ENCODE measurements around the gene TRPM2. TPM values are rescaled to one million over a fixed set of nuclear protein-coding genes. Genes with fewer than 3 reads are reported as not detected.

TRPM2 gene
- total and polyA plus RNA-seq, 10 of the 15 experiments (the other 5 are each of a cell fraction or from before 2014, with no cell fraction given), result 0.03 to 9.1 (median 2.6) TPM

DNA sequence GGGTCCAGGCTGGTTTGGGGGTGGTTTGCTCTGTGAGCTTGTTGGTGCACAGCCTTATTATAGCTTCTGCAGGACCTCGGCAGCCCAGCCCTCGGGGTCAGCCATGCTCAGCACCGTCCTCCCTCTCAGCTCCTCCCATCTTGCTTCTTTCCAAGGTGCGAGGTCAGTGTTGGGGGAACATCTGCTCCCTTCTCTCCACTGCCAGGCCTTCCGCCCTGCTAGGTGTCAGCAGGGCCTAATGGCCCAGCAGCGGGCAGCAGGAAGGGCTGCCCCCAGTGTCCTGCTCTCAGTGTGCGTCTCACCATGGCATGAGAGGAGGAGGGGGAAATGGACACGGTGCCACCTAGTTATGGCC is 65.4 kb downstream of the TRPM2 start:
- RAD21 ChIA-PET (ENCODE audit: unreplicated experiment), result no interaction called here
- in situ Hi-C loops (cut with MboI), result no loop called here
- FAIRE-seq (no peak), DNase-seq (ENCODE audit: low read depth, low spot score) (no peak), ATAC-seq (no peak)
- no peak overlapping the region for H3K4me2 ChIP-seq (ENCODE audit: control insufficient read depth, insufficient read depth)
- POLR2A ChIA-PET, result no interaction called here
- no peak overlapping the region for H3K9ac ChIP-seq (ENCODE audit: control insufficient read depth, insufficient read depth, low read length)
- H3K36me3 ChIP-seq (ENCODE audit: control insufficient read depth in 2 of 2, insufficient read depth in 2 of 2, low read length in 1 of 2), result no peaks in the 10 kb centered on the region; a peak in 1 of 4 replicates
- no peak overlapping the region for H3K27ac ChIP-seq (ENCODE audit: control insufficient read depth, insufficient read depth)
- H3K27me3 ChIP-seq (replicated peaks in 1 of 2; ENCODE audit: control insufficient read depth in 2 of 2, insufficient read depth in 2 of 2, low read length in 1 of 2), result no peaks in the 10 kb centered on the region
- no peaks in the 10 kb centered on the region for H3K79me2 ChIP-seq (ENCODE audit: control insufficient read depth, insufficient read depth, low read length)
- no peak for TF ChIP-seq ZSCAN29 (IDR thresholded peaks at IDR 0.05)
- no peak for TF ChIP-seq CBX3 (IDR thresholded peaks at IDR 0.05; ENCODE audit: borderline replicate concordance, low read depth)
- TF ChIP-seq TARDBP (IDR thresholded peaks at IDR 0.05; ENCODE audit: borderline replicate concordance), result no peak
- no peak for TF ChIP-seq RB1 (IDR thresholded peaks at IDR 0.05; ENCODE audit: borderline replicate concordance)
- CTCF ChIA-PET, result no interaction called here
- no TSS peak for BruUV-seq (replicated peaks)
- H4K20me1 ChIP-seq (ENCODE audit: control insufficient read depth, insufficient read depth), result no peaks in the 10 kb centered on the region
- no peak overlapping the region for H2AFZ ChIP-seq (ENCODE audit: control insufficient read depth, low read depth, low read length)
- H3K4me1 ChIP-seq (ENCODE audit: control insufficient read depth, insufficient read depth, low read length), result no peaks in the 10 kb centered on the region; the same call in 1 of the 2 replicates
- H3K4me3 ChIP-seq, result no peak overlapping the region
- intact Hi-C loops (cut with micrococcal nuclease; ENCODE audit: unreplicated experiment), result no loop called here
- SMC1A ChIA-PET (ENCODE audit: uncharacterized antibody, unreplicated experiment), result no interaction called here
- no peaks in the 10 kb centered on the region; the same call in 2 of the 3 replicates for H3K9me3 ChIP-seq (replicated peaks; ENCODE audit: control insufficient read depth, insufficient read depth, low read length)
- whole genome bisulfite sequencing (ENCODE audit: insufficient coverage, insufficient replicate concordance, low lambda C conversion rate, missing lambda C conversion rate), result 59% methylated on average over 8 of the region's 8 CpGs

DNA sequence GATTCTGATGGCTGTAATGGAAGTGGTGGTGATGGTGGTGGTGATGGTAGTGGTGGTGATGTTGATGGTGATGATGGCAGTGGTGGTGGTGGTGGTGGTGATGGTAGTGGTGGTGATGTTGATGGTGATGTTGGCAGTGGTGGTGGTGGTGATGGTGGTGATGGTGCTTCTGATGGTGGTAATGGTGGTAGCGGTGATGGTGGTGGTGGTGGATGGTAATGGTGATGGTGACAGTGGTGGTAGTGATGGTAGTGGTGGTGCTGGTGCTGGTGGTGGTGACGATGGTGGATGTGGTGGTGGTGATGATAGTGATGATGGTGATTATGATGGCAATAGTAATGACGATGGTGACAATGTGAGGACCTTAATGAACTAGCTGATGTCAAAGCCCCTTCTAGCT is 66.3 kb downstream of the TRPM2 start:
- ChIA-PET SMC1A (ENCODE audit: uncharacterized antibody, unreplicated experiment) (no interaction called here), RAD21 (ENCODE audit: unreplicated experiment) (no interaction called here), CTCF (no interaction called here), POLR2A (no interaction called here)
- in situ Hi-C loops (cut with MboI), result loop anchor here (5.0 kb wide), 1 partner anchor 47 kb away; no protein-coding TSS in a partner anchor
- FAIRE-seq (peak; percentile 89), DNase-seq (ENCODE audit: low read depth, low spot score) (no peak), ATAC-seq (no peak)
- Histone ChIP-seq H3K36me3 (ENCODE audit: control insufficient read depth in 2 of 2, insufficient read depth in 2 of 2, low read length in 1 of 2) (no peaks in the 10 kb centered on the region; a peak in 1 of 4 replicates), H2AFZ (ENCODE audit: control insufficient read depth, low read depth, low read length) (no peak overlapping the region), H3K4me2 (ENCODE audit: control insufficient read depth, insufficient read depth) (no peak overlapping the region), H4K20me1 (ENCODE audit: control insufficient read depth, insufficient read depth) (no peaks in the 10 kb centered on the region), H3K4me3 (no peak overlapping the region), H3K79me2 (ENCODE audit: control insufficient read depth, insufficient read depth, low read length) (no peaks in the 10 kb centered on the region), H3K9ac (ENCODE audit: control insufficient read depth, insufficient read depth, low read length) (no peak overlapping the region), H3K9me3 (replicated peaks; ENCODE audit: control insufficient read depth, insufficient read depth, low read length) (no peaks in the 10 kb centered on the region; the same call in 2 of the 3 replicates), H3K4me1 (ENCODE audit: control insufficient read depth, insufficient read depth, low read length) (no peaks in the 10 kb centered on the region; the same call in 1 of the 2 replicates), H3K27ac (ENCODE audit: control insufficient read depth, insufficient read depth) (no peak overlapping the region), H3K27me3 (replicated peaks in 1 of 2; ENCODE audit: control insufficient read depth in 2 of 2, insufficient read depth in 2 of 2, low read length in 1 of 2) (no peaks in the 10 kb centered on the region)
- intact Hi-C loops (cut with micrococcal nuclease; ENCODE audit: unreplicated experiment), result no loop called here
- 58% methylated on average over 3 of the region's 3 CpGs for WGBS (ENCODE audit: insufficient coverage, insufficient replicate concordance, low lambda C conversion rate, missing lambda C conversion rate)
- no TSS peak for BruUV-seq (replicated peaks)
- TF ChIP-seq, protein P1, sequence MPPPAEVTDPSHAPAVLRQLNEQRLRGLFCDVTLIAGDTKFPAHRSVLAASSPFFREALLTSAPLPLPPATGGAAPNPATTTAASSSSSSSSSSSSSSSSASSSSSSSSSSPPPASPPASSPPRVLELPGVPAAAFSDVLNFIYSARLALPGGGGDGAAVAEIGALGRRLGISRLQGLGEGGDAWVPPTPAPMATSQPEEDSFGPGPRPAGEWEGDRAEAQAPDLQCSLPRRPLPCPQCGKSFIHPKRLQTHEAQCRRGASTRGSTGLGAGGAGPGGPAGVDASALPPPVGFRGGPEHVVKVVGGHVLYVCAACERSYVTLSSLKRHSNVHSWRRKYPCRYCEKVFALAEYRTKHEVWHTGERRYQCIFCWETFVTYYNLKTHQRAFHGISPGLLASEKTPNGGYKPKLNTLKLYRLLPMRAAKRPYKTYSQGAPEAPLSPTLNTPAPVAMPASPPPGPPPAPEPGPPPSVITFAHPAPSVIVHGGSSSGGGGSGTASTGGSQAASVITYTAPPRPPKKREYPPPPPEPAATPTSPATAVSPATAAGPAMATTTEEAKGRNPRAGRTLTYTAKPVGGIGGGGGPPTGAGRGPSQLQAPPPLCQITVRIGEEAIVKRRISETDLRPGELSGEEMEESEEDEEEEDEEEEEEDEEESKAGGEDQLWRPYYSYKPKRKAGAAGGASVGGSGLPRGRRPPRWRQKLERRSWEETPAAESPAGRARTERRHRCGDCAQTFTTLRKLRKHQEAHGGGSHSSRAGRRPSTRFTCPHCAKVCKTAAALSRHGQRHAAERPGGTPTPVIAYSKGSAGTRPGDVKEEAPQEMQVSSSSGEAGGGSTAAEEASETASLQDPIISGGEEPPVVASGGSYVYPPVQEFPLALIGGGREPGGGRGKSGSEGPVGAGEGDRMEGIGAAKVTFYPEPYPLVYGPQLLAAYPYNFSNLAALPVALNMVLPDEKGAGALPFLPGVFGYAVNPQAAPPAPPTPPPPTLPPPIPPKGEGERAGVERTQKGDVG (CRISPR knock-in tag; IDR thresholded peaks at IDR 0.05), result no peak
- TF ChIP-seq NR2F1 (conservative IDR thresholded peaks at IDR 0.05), result no peak
- TF ChIP-seq KDM1A (IDR thresholded peaks at IDR 0.05; ENCODE audit: borderline replicate concordance), result no peak
- no peak for TF ChIP-seq GATAD2B (conservative IDR thresholded peaks at IDR 0.05; ENCODE audit: low read depth)
- TF ChIP-seq SMC3 (IDR thresholded peaks at IDR 0.05; ENCODE audit: borderline replicate concordance, low read length), result no peak
- no peak for TF ChIP-seq HCFC1 (IDR thresholded peaks at IDR 0.05; ENCODE audit: low read length)
- TF ChIP-seq, protein P2, sequence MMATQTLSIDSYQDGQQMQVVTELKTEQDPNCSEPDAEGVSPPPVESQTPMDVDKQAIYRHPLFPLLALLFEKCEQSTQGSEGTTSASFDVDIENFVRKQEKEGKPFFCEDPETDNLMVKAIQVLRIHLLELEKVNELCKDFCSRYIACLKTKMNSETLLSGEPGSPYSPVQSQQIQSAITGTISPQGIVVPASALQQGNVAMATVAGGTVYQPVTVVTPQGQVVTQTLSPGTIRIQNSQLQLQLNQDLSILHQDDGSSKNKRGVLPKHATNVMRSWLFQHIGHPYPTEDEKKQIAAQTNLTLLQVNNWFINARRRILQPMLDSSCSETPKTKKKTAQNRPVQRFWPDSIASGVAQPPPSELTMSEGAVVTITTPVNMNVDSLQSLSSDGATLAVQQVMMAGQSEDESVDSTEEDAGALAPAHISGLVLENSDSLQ (IDR thresholded peaks at IDR 0.05), result no peak
- no peak for TF ChIP-seq MTA3 (IDR thresholded peaks at IDR 0.05; ENCODE audit: borderline replicate concordance, low read length)
